K562 (cell line): ENCODE measurements around the gene IQCE. TPM values are rescaled to one million over a fixed set of nuclear protein-coding genes. Genes with fewer than 3 reads are reported as not detected.
A peak's percentile ranks its signal among the peaks of the same experiment; 100 is the strongest.

Experiments
- ATAC-seq: fragments of 200-7000 bp; cut with Tn5 transposase; 3 replicates; pipeline ENCODE4 v1.9.1; 2020; ENCODE audit warnings: moderate library complexity
- BruUV-seq: library from RNA; stranded (reverse); fragments of 400-500 nt; replicated peaks from 2 replicates; lab custom pipeline; 2021; lab: Mats Ljungman, UMichigan
- CTCF ChIA-PET: fragments of 300-600 bp; formaldehyde crosslinking; extraction: SDS; loops from one replicate; lab custom pipeline; 2021; ENCODE audit warnings: low intra/inter-chr PET ratio; lab: Yijun Ruan, JAX
- POLR2A ChIA-PET: fragments of 300-600, 350-650 bp; sonication (Branson Sonifier 250); formaldehyde crosslinking; extraction: SDS; loops from one replicate; lab custom pipeline; 2021; ENCODE audit warnings: antibody characterized with exemption, inconsistent platforms; lab: Yijun Ruan, JAX
- DNase-seq, 4 experiments: peaks; one replicate each; pipeline versions ENCODE4 v3.0.0 to v3.0.0-alpha.2; 2011 to 2018; ENCODE audit warnings: low spot score in 3 of 4, mixed read lengths in 3 of 4; ENCODE audit errors: extremely low read depth in 1 of 4
- FAIRE-seq: peaks from 2 replicates; lab custom pipeline; 2011; peaks lifted over from hg19 to GRCh38; lab: Jason Lieb, UNC
- H2AFZ ChIP-seq: 2 replicates; pipeline ENCODE4 v1.6.0; 2011; ENCODE audit warnings: low read depth, low read length, control low read depth, inconsistent platforms
- H3K27ac ChIP-seq: fragments of 200-600 bp; 3 replicates; pipeline ENCODE4 v1.8.0; 2011; ENCODE audit warnings: low read depth, mild to moderate bottlenecking, control low read depth, inconsistent platforms, low read length, moderate library complexity, mixed read lengths; ENCODE audit errors: extremely low read depth
- H3K27me3 ChIP-seq, 2 experiments: fragments of 300-600 bp in 1 of 2; 2 replicates in 1 of 2; 3 replicates in 1 of 2; pipeline versions ENCODE4 v1.6.0 to v1.8.0; 2011; ENCODE audit warnings: inconsistent platforms in 2 of 2, low read length in 2 of 2, mild to moderate bottlenecking in 1 of 2, mixed read lengths in 1 of 2, moderate library complexity in 1 of 2; ENCODE audit not compliant: control insufficient read depth in 2 of 2, insufficient read depth in 2 of 2
- H3K36me3 ChIP-seq: fragments of 300-600 bp; 3 replicates; pipeline ENCODE4 v1.8.0; 2011; ENCODE audit warnings: mild to moderate bottlenecking, low read length, inconsistent platforms; ENCODE audit not compliant: control insufficient read depth, insufficient read depth
- H3K4me1 ChIP-seq, 2 experiments: fragments of 200-600 bp in 1 of 2; replicated peaks in 1 of 2; 2 replicates in 1 of 2; 3 replicates in 1 of 2; pipeline versions ENCODE4 v1.5.1 to v1.8.0; 2011; ENCODE audit warnings: inconsistent platforms in 2 of 2, low read length in 2 of 2, mild to moderate bottlenecking in 1 of 2, mixed read lengths in 1 of 2, moderate library complexity in 1 of 2; ENCODE audit not compliant: control insufficient read depth in 2 of 2, insufficient read depth in 2 of 2
- H3K4me2 ChIP-seq: 2 replicates; pipeline ENCODE4 v1.6.1; 2011; ENCODE audit warnings: low read length, control low read depth, inconsistent platforms, mixed read lengths; ENCODE audit not compliant: insufficient read depth
- H3K4me3 ChIP-seq: fragments of 200-600 bp; sonication (generic), shearing (Covaris generic); 2 replicates; pipeline ENCODE4 v1.5.1; 2016; ENCODE audit warnings: control low read depth, inconsistent platforms
- H3K79me2 ChIP-seq: fragments of 200-600 bp; 3 replicates; pipeline ENCODE4 v1.8.0; 2011; ENCODE audit warnings: low read length, inconsistent platforms; ENCODE audit not compliant: control insufficient read depth, insufficient read depth
- H3K9ac ChIP-seq, 2 experiments: 2 replicates each; pipeline versions ENCODE4 v1.6.0 to v1.6.1; 2011; ENCODE audit warnings: low read depth in 2 of 2, low read length in 2 of 2, control low read depth in 1 of 2, inconsistent platforms in 1 of 2, mild to moderate bottlenecking in 1 of 2, mixed read lengths in 1 of 2; ENCODE audit not compliant: insufficient read depth in 1 of 2
- H3K9me1 ChIP-seq: one replicate; pipeline ENCODE4 v1.6.0; 2011; ENCODE audit warnings: inconsistent platforms, mild to moderate bottlenecking, low read length, moderate library complexity; ENCODE audit not compliant: control insufficient read depth, insufficient read depth
- H3K9me3 ChIP-seq: replicated peaks from 2 replicates; pipeline ENCODE4 v1.5.1; 2011; ENCODE audit warnings: low read depth, low read length, inconsistent platforms; ENCODE audit not compliant: control insufficient read depth, insufficient read depth
- H4K20me1 ChIP-seq: replicated peaks from 2 replicates; pipeline ENCODE4 v1.6.1; 2011; ENCODE audit warnings: low read length, inconsistent platforms, mixed read lengths; ENCODE audit not compliant: control insufficient read depth, insufficient read depth
- SMARCB1 ChIP-seq: IDR thresholded peaks from 2 replicates; pipeline ENCODE4 v1.6.1; 2011; ENCODE audit warnings: improper control_type of control experiment, low read depth; ENCODE audit not compliant: insufficient read length
- WGBS: fragments of 100-300 bp; shearing (Covaris generic); methylation state at CpG from one replicate; pipeline ENCODE4 v1.1.6; 2016; ENCODE audit warnings: low coverage, mixed read lengths; ENCODE audit not compliant: insufficient coverage; ENCODE audit errors: missing lambda C conversion rate; 5-methylcytosine and 5-hydroxymethylcytosine counted together
- in situ Hi-C: fragments of 300-500 bp; cut with MboI; formaldehyde crosslinking; loops from 4 replicates; pipeline ENCODE4 v1.15.0; 2018; ENCODE audit warnings: inconsistent platforms, mixed read lengths
- intact Hi-C: fragments of 100-400 bp; cut with micrococcal nuclease; formaldehyde crosslinking; loops from 2 replicates; pipeline ENCODE4 v1.14.2; 2022
- polyA plus RNA-seq, 8 experiments: library from polyadenylated mRNA; depleted of rRNA in 4 of 8; stranded (reverse) in 5 of 8; unstranded in 3 of 8; fragments of >200 nt; fragmentation: Nextera tagmentation in 2 of 8; fragmentation: Illumina TruSeq in 1 of 8; extraction: Ambion mirVana in 2 of 8; extraction: Trizol in 1 of 8; gene quantifications; 2 replicates each; pipeline versions ENCODE4 v1.2.1 to v1.2.3, GENCODE V29; 2011 to 2014; ENCODE audit warnings: inconsistent platforms in 1 of 8, missing spikeins in 1 of 8
- total RNA-seq, 7 experiments: library from RNA; depleted of rRNA in 6 of 7; stranded (reverse); fragments of >200 nt in 6 of 7; fragmentation: Illumina TruSeq in 2 of 7; extraction: Trizol in 2 of 7; gene quantifications; 2 replicates each; pipeline versions ENCODE4 v1.2.1 to v1.2.3, GENCODE V29; 2011 to 2021; ENCODE audit warnings: low replicate concordance in 1 of 7
- TF ChIP-seq, protein P1 (sequence below), 3 experiments: IDR thresholded peaks in 2 of 3; conservative IDR thresholded peaks in 1 of 3; 2 replicates each; pipeline ENCODE4 v1.5.1; 2011 to 2012; ENCODE audit warnings: low read length in 3 of 3, mild to moderate bottlenecking in 3 of 3, control low read depth in 2 of 3, improper control_type of control experiment in 1 of 3, inconsistent platforms in 1 of 3, low read depth in 1 of 3, mixed read lengths in 1 of 3, moderate library complexity in 1 of 3; ENCODE audit not compliant: insufficient read depth in 2 of 3

Gene IQCE
- total and polyA plus RNA-seq, 9 of the 15 experiments (the other 6 are each of a cell fraction or from before 2014, with no cell fraction given): 0.18 to 8.5 (median 4.2) TPM

DNA sequence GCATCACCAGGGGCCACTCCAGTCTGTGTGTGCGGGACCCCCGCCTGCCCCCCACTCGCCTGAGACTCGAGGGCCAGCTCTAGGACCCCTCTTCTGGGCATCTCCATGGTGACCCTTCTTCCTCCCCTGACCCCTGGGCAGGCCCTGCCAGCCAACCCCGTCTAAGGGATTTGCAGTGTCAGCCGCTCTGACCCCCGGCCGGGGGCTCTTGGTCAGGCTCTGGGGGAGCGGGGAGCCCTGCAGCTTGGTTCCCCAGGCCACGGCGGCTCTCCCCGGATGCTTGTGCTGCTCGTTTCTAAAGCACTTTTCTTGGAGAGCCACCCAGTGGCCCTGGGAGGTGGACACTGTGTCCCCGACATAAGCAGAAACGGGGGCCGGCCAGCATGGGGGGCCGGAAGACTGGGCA lies 78.3 kb downstream of the IQCE start:
- H3K79me2 ChIP-seq: no peaks in the 10 kb centered on the region; the same call in 2 of the 3 replicates
- H3K36me3 ChIP-seq: no peaks in the 10 kb centered on the region
- H4K20me1 ChIP-seq: peaks cover 15% of the 10 kb centered on the region
- no peak for ATAC-seq
- H3K4me3 ChIP-seq: no peak overlapping the region
- H3K4me1 ChIP-seq: peaks cover 15 to 94% of the 10 kb centered on the region in 2 experiments; a peak in 4 of 5 replicates
- in situ Hi-C loops: no loop called here
- H3K27ac ChIP-seq: no peak overlapping the region
- H3K4me2 ChIP-seq: no peak overlapping the region
- H3K9me3 ChIP-seq: no peaks in the 10 kb centered on the region
- CTCF ChIA-PET: no interaction called here
- FAIRE-seq: no peak
- H2AFZ ChIP-seq: no peak overlapping the region
- no peaks in the 10 kb centered on the region for H3K9me1 ChIP-seq
- H3K27me3 ChIP-seq: no peaks in the 10 kb centered on the region; a peak in 1 of 5 replicates
- intact Hi-C loops: no loop called here
- no TSS peak for BruUV-seq
- TF ChIP-seq, protein P1, sequence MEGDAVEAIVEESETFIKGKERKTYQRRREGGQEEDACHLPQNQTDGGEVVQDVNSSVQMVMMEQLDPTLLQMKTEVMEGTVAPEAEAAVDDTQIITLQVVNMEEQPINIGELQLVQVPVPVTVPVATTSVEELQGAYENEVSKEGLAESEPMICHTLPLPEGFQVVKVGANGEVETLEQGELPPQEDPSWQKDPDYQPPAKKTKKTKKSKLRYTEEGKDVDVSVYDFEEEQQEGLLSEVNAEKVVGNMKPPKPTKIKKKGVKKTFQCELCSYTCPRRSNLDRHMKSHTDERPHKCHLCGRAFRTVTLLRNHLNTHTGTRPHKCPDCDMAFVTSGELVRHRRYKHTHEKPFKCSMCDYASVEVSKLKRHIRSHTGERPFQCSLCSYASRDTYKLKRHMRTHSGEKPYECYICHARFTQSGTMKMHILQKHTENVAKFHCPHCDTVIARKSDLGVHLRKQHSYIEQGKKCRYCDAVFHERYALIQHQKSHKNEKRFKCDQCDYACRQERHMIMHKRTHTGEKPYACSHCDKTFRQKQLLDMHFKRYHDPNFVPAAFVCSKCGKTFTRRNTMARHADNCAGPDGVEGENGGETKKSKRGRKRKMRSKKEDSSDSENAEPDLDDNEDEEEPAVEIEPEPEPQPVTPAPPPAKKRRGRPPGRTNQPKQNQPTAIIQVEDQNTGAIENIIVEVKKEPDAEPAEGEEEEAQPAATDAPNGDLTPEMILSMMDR (IDR thresholded peaks at IDR 0.05 in 2 of 3, conservative IDR thresholded peaks at IDR 0.05 in 1 of 3; ENCODE audit: insufficient read depth in 2 of 3, low read depth in 1 of 3, low read length in 3 of 3): peak in 2 of 3 experiments; percentile 6 to 19; a peak in 1 of 6 replicates
- TF ChIP-seq SMARCB1: no peak
- no peak for DNase-seq
- 39% methylated on average over 17 of the region's 17 CpGs for WGBS
- peak overlapping the region in 1 of 2 experiments; percentile 35; a peak in 1 of 4 replicates for H3K9ac ChIP-seq
- POLR2A ChIA-PET: interaction anchor here (0.8 to 0.9 kb wide), 2 partner anchors 9 to 19 kb away, joined by 3 read pairs; no protein-coding TSS in a partner anchor
